AG10803 (cell line): ENCODE measurements around the gene RNF19B.

Source experiments
- DNase-seq: peaks from one replicate; pipeline ENCODE4 v3.0.0; 2010; ENCODE audit warnings: low read depth
- H3K4me3 ChIP-seq: 2 replicates; pipeline ENCODE4 v1.5.1; 2011; ENCODE audit warnings: mild to moderate bottlenecking, low read length, control low read depth
- CTCF ChIP-seq: conservative IDR thresholded peaks from 2 replicates; pipeline ENCODE4 v1.5.1; 2011; ENCODE audit warnings: mild to moderate bottlenecking, low read length, control low read depth, inconsistent platforms

The RNF19B gene

GRCh38 chr1:33007190-33008050 lies 42.8 kb upstream of the RNF19B start:
- DNase-seq = peak; percentile 88
- no peak overlapping the region for H3K4me3 ChIP-seq
- TF ChIP-seq CTCF = peak; percentile 78

- no peak for DNase-seq
- no peak for TF ChIP-seq CTCF
- H3K4me3 ChIP-seq = no peak overlapping the region
Observed at GRCh38 chr1:33005838-33006421, 41.3 kb upstream of the RNF19B start.

GRCh38 chr1:33005117-33005837 lies 40.7 kb upstream of the RNF19B start:
- no peak overlapping the region for H3K4me3 ChIP-seq
- no peak for DNase-seq
- TF ChIP-seq CTCF = no peak

GRCh38 chr1:33004613-33005012 lies 40.0 kb upstream of the RNF19B start:
- no peak for DNase-seq
- TF ChIP-seq CTCF = no peak
- H3K4me3 ChIP-seq = no peak overlapping the region

GRCh38 chr1:33003657-33004056 lies 39.0 kb upstream of the RNF19B start:
- H3K4me3 ChIP-seq = no peak overlapping the region
- no peak for DNase-seq
- no peak for TF ChIP-seq CTCF

GRCh38 chr1:33002006-33002405 lies 37.4 kb upstream of the RNF19B start:
- no peak for TF ChIP-seq CTCF
- DNase-seq = no peak
- no peak overlapping the region for H3K4me3 ChIP-seq
